Type B pancreatic cell (in vitro differentiated cells): ENCODE results near the gene KRT71. TPM values are rescaled to one million over a fixed set of nuclear protein-coding genes. Genes with fewer than 3 reads are reported as not detected.

Source experiments
- DNase-seq: peaks from one replicate; pipeline ENCODE4 v3.0.0; 2021; ENCODE audit warnings: mixed read lengths; ENCODE audit not compliant: unreplicated experiment; ENCODE audit errors: extremely low spot score
- H3K27ac Mint-ChIP-seq: 2 replicates; pipeline ENCODE4 v1.8.0; 2021; ENCODE audit warnings: mild to moderate bottlenecking, mixed read lengths
- H3K27me3 Mint-ChIP-seq: 2 replicates; pipeline ENCODE4 v1.8.0; 2021; ENCODE audit warnings: mixed read lengths
- H3K36me3 Mint-ChIP-seq: 2 replicates; pipeline ENCODE4 v1.8.0; 2021; ENCODE audit warnings: mixed read lengths
- H3K4me1 Mint-ChIP-seq: one replicate; pipeline ENCODE4 v1.8.0; 2021; ENCODE audit warnings: mixed read lengths; ENCODE audit not compliant: unreplicated experiment
- H3K4me3 Mint-ChIP-seq: 2 replicates; pipeline ENCODE4 v1.8.0; 2021; ENCODE audit warnings: mild to moderate bottlenecking, mixed read lengths
- H3K9me3 Mint-ChIP-seq: 2 replicates; pipeline ENCODE4 v1.8.0; 2021; ENCODE audit warnings: mixed read lengths
- CTCF ChIP-seq: fragments of 200-600 bp; sonication (generic); conservative IDR thresholded peaks from 2 replicates; pipeline ENCODE4 v1.5.0; 2021; ENCODE audit warnings: antibody characterized with exemption, mild to moderate bottlenecking
- total RNA-seq: library from RNA; stranded (reverse); gene quantifications from 2 replicates; pipeline ENCODE4 v1.2.1, GENCODE V29; 2021; ENCODE audit warnings: low replicate concordance

KRT71 gene
- total RNA-seq, 1 donor from 2014 or later: not detected

GRCh38 chr12:52526511-52526951 is 26.4 kb downstream of the KRT71 start:
- H3K27me3 Mint-ChIP-seq: peaks cover 2% of the 10 kb centered on the region
- H3K36me3 Mint-ChIP-seq: no peaks in the 10 kb centered on the region
- no peak overlapping the region for H3K4me3 Mint-ChIP-seq
- TF ChIP-seq CTCF: no peak
- peak overlapping the region; percentile 25 for H3K27ac Mint-ChIP-seq
- no peaks in the 10 kb centered on the region for H3K9me3 Mint-ChIP-seq
- DNase-seq: peak; percentile 59
- H3K4me1 Mint-ChIP-seq: no peaks in the 10 kb centered on the region

GRCh38 chr12:52525661-52526499 is 27.1 kb downstream of the KRT71 start:
- Mint-ChIP-seq H3K4me3 (no peak overlapping the region), H3K4me1 (no peaks in the 10 kb centered on the region), H3K36me3 (no peaks in the 10 kb centered on the region), H3K27me3 (peaks cover 2% of the 10 kb centered on the region), H3K27ac (no peak overlapping the region), H3K9me3 (no peaks in the 10 kb centered on the region)
- DNase-seq: peak; percentile 59
- no peak for TF ChIP-seq CTCF

GRCh38 chr12:52524898-52525591 is 27.9 kb downstream of the KRT71 start:
- Mint-ChIP-seq H3K27me3 (peaks cover 2% of the 10 kb centered on the region), H3K36me3 (no peaks in the 10 kb centered on the region), H3K4me1 (no peaks in the 10 kb centered on the region), H3K4me3 (no peak overlapping the region), H3K9me3 (no peaks in the 10 kb centered on the region), H3K27ac (no peak overlapping the region)
- peak; percentile 44 for DNase-seq
- TF ChIP-seq CTCF: no peak

- no peak for TF ChIP-seq CTCF
- H3K4me1 Mint-ChIP-seq: no peaks in the 10 kb centered on the region
- no peak overlapping the region for H3K4me3 Mint-ChIP-seq
- H3K27ac Mint-ChIP-seq: no peak overlapping the region
- no peaks in the 10 kb centered on the region for H3K36me3 Mint-ChIP-seq
- H3K27me3 Mint-ChIP-seq: peaks cover 4% of the 10 kb centered on the region
- H3K9me3 Mint-ChIP-seq: no peaks in the 10 kb centered on the region
- peak; percentile 15 for DNase-seq
Observed at GRCh38 chr12:52524241-52524897, 28.6 kb downstream of the KRT71 start.

GRCh38 chr12:52523824-52524223 is 29.1 kb downstream of the KRT71 start:
- Mint-ChIP-seq H3K4me3 (no peak overlapping the region), H3K27ac (no peak overlapping the region), H3K36me3 (no peaks in the 10 kb centered on the region), H3K4me1 (no peaks in the 10 kb centered on the region), H3K9me3 (no peaks in the 10 kb centered on the region), H3K27me3 (peaks cover 9% of the 10 kb centered on the region)
- peak; percentile 52 for DNase-seq
- no peak for TF ChIP-seq CTCF
